TTC549 (cell line): ENCODE results near the gene MUCL3.
"Not testable (repeated sequence)": the region's sequence is repeated elsewhere in the genome, so short reads cannot be mapped to it uniquely, and the experiment has no call there.

Source experiments
- FAIRE-seq: peaks from 2 replicates; lab custom pipeline; 2012; peaks lifted over from hg19 to GRCh38; lab: Jason Lieb, UNC

The MUCL3 gene

DNA sequence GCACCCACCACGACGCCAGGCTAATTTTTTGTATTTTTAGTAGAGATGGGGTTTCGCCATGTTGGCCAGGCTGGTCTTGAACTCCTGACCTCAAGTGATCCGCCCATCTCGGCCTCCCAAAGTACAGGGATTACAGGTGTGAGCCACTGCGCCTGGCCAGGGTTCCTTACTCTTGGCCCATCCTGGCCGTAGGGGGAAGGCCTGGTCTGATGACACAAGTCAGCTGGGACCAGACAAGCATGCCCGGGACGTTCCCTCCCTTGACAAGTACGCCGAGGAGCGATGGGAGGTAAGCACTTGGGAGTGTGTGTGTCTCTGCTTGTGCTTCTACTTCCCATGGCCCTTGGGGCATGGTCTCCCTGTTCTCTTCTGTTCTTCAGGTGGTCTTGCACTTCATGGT lies 30.3 kb upstream of the MUCL3 start:
- FAIRE-seq = not testable (repeated sequence)

DNA sequence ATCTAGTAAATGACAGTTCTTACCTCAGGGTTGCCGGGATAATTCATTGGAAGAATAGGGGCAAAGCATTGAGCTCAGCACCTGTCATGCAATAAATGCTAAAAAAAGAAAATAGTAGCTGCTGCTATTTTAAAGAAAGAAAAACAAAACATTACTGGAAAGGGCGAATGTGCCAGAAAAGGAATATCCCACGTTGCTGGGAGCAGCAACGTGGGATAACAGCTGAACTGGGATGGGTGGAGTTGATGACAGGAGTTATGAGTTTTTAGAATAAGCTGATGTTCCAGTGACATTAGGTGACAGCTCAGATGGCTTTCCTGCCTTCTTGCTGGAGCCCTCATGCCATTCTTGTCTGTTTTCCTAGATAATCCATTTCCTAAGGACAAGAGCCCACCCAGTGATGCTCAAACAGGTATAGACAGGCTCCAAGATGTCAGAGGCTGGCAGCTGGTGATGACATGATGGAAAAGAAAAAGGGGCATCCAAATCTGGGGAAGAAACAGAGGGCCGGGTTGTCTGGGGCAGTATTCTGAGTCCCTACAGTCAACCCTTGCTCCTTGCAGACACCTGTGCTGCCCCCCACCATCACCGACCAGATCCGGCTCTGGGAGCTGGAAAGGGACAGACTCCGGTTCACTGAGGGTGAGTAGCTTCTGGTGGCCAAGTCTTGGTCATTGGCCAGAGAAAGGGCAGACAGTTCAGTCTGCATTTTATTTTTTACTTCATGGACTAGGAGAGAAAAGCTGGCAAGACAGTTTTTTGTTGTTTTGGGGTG lies 27.8 kb upstream of the MUCL3 start:
- FAIRE-seq = no peak

DNA sequence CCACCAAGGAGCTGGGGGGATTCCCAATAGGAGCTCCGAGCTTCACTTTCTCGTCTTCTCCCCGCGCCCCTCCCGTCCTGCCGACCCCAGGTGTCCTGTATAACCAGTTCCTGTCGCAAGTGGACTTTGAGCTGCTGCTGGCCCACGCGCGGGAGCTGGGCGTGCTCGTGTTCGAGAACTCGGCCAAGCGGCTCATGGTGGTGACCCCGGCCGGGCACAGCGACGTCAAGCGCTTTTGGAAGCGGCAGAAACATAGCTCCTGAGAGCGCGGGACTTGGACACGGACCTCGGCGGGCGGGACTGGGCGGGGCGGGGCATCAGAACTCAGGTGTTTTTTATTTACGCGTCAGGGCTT lies 27.1 kb upstream of the MUCL3 start:
- no peak for FAIRE-seq

DNA sequence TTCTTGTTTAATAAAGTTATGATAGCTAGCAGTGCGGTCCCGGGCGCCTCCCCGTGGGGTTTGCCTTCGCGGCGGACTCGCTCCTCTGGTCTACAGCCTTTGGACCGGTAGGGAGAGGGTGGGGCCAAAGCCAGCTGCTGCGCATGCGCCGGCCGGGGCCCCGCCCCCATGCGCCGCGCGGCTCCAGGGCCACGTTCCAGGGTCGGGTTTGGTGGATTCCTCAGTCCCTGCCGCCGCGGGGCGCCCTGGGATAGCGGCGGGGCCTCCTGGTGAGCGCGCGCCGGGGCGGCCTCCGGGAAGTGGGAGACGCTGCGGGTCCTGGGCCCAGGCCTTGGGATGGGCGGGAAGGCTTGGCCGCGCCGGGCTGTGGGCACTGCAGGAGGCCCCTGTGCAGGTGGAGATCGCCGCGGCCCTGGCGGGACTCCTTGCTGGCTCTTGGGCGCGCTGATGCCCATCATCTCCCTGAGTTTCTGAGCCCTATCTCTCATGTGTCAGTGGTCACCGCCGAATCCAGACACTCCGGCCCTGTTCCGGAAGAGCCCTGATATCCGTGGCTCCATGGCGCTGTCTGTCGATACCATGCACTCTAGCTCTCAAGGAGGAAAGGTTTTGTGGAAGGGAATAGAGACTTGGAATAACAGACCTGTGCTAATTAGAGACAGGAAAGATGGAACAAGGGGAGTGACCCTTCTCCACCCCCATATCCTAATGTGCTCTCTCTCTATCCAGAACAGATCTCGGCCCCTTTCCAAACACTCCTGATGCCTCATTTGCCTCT lies 26.5 kb upstream of the MUCL3 start, which contains the start of gene VARS2:
TSS of gene VARS2 (plus strand) at position 163 of the 778 bp plus-strand sequence. CDS start at position 762, 599 bp downstream.
- no peak for FAIRE-seq

DNA sequence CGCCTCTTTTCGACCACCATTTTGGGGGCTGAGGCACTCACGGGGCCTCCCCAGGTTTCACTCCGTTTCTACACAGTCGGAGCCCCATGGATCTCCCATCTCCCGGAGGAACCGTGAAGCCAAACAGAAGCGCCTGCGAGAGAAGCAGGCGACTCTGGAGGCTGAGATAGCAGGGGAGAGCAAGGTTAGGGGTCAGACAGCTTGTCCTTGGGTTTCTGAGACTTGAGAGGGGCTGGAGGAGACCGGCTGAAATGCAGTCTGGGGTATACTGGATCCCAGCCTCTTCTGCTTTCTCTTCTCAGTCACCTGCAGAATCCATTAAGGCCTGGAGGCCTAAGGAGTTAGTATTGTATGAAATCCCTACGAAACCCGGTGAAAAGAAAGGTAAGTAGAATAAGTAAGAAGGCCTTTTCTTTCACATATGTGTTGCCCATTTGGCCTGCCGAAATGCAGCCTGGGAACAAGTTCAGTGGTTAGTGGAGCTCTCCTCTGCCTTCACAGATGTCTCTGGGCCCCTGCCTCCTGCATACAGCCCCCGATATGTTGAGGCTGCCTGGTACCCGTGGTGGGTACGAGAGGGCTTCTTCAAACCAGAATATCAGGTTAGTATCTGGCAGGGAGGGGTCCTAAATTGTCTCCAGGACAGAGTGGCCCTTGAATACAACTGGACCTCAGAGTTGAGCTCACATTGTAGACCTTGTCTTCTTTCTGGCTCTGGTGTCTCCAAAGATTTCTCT lies 25.8 kb upstream of the MUCL3 start:
- FAIRE-seq = no peak

DNA sequence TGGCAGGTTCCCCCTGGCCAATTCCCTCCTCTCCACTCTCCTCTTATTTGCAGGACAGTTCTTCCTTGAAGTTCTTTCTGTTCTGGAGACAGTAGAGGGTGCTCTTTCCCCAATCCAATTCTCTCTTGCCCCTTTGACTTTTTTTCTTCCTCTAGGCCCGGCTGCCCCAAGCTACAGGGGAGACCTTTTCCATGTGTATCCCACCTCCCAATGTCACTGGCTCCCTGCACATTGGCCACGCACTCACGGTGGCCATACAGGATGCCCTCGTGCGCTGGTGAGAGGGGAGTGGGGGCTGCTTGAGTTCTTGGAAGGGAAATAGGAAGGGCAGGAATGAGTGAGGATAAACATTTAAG lies 25.2 kb upstream of the MUCL3 start:
- no peak for FAIRE-seq

DNA sequence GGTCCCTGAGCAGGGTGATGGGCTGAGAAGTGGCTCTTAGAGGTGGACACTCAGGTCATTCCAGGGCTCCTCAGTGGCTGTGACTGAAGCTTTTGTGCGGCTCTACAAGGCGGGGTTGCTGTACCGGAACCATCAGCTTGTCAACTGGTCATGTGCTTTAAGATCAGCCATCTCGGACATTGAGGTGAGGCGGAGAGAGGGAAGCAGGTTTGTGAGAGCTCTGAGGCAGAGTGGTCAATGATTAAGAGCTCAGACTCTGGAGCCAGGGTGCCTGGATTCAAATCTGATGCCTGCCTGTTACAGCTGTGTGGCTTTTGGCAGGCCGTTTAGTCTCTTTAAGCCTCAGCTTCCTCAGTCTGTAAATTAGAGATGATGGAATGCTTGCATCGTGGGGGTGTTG lies 23.7 kb upstream of the MUCL3 start:
- no peak for FAIRE-seq

- no peak for FAIRE-seq
Observed at GRCh38 chr6:30917487-30917886, 23.3 kb upstream of the MUCL3 start.

DNA sequence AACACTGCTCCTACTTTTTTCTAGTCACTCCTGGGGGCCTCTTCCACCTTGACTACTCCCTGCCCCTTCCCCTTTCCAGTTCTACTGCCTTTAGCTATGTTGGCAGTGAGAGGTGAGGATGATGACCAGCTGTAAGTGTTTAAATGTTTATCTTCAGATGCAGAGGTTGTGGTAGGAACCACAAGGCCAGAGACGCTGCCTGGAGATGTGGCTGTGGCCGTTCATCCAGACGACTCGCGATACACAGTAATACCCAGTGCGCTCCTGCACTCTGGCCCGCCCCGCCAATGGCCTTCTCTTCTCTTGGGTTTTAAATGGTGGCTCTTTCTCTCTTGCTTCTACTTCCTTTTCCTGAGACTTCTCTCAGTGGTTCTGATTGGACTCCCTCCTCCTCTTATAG lies 22.1 kb upstream of the MUCL3 start:
- FAIRE-seq = no peak

DNA sequence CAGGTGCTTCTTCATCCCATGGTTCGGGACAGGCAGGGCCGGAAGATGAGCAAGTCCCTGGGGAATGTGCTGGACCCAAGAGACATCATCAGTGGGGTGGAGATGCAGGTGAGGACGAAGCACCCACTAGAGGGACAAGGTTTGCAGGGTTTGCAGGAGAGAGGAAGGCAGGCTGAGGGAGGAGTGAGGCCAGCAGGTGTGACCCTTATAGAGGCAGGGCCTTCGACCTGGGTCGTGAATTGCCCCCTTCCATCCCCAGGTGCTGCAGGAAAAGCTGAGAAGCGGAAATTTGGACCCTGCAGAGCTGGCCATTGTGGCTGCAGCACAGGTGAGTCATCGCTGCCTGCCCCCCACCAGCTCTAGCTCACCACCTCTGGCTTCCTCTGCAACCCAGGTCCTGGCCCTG lies 18.3 kb upstream of the MUCL3 start:
- no peak for FAIRE-seq

- FAIRE-seq = not testable (repeated sequence)
Observed at GRCh38 chr6:30924040-30924627, 16.6 kb upstream of the MUCL3 start.

DNA sequence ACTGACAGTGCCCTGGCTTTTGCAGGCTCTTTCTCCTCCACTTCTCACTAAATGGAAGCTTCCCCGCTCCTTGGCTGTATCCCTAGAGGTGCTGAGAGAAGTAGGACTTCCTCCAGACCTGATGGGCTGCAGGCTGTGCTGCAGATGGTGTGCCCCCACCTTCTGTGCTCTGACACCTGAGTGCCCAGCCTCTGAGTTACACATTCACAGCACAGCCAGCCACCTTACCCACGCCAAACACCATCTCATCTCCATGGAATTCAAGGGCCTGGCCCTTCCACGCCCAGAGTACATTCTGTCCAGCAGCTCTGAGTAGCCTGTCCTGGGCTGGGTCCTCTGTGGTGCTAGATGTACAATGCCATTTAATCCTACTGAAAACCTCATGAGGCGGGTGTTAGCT lies 14.1 kb upstream of the MUCL3 start:
- no peak for FAIRE-seq

DNA sequence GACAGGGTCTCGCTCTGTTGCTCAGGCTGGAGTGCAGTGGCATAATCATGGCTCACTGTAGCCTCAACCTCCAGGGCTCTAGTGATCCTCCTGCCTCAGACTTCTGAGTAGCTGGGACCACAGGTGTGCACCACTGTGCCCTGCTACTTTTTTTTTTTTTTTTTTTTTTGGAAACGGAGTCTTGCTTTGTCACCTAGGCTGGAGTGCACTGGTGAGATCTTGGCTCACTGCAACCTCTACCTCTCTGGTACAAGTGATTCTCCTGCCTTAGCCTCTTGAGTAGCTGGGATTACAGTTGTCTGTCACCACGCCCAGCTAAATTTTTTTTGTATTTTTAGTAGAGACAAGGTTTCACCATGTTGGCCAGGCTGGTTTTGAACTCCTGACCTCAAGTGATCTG lies 13.7 kb upstream of the MUCL3 start:
- FAIRE-seq = not testable (repeated sequence)

DNA sequence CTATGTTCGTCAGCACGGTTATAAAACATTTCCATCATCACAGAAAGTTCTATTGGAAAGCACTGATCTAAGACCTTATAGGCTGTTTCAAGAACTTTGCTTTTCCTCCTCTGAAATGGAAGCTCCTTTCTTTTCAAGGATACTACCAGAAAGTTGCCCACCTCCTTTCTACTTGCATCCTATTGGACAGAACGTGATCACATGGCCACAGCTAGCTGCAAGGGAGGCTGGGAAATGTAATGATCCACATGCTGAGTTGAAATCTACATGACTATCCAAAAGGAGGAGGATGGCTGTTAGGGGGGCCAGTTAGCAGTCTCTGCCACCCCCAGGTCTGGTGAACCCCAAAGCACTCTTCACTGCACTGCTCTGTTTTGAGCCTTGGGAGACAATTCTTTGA lies 12.1 kb upstream of the MUCL3 start:
- no peak for FAIRE-seq

- FAIRE-seq = no peak
Observed at GRCh38 chr6:30930506-30930905, 10.3 kb upstream of the MUCL3 start.

DNA sequence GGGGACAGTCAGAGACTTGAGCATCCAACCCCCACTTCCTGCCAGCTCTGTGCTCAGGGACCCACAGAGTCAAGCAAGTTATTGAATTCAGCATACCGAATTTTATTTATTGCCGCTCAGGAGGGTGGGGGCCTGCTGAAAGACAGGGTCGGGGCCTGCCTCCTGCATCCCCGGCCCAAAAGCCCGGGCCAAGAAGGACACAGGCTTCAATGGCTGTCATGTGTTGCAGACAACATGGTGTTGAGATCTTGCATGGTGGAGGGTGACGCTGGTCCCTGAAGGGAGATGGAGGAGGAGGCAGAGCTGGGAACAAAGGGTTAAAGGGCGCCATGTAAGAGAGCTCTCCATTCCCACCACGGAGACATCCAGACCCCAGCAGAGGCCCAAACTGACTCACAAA lies 9.5 kb upstream of the MUCL3 start:
- FAIRE-seq = no peak

DNA sequence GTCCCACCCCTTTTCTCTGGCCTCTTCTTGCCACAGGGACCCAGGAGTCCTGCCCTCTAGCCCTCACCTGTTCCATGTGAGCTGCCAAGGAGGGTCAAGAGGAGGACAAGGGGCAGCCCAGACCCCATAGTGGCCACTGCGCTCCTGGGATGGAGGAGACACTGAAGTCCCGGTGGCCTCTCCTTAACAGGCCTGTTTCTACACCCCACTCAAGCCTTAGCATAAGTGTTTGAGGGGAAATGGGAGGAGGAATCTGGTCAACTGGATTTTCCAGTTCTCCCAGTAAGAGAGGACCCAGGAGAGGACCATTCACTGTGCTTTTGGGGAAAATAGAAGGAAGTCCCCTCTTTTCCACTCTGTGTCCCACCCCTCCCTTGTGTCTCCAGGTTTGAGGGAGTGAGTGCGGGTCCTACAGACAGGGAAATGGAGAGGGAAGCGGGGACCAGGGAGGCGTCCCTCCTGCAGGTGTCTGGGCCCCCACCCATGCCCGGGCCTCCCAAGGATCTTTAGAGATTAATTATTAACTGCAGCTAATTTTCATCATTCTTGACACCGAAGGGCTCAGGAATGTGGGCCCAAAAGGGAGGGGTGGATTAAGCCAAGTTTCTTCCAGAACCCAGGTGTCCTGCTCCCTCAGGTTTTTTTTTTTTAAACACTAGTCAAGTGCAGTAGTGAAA lies 8.7 kb upstream of the MUCL3 start, which contains the start of gene SFTA2:
TSS of gene SFTA2 (minus strand) at position 202 of the 677 bp plus-strand sequence. CDS start at position 128, 74 bp downstream.
- FAIRE-seq = no peak

DNA sequence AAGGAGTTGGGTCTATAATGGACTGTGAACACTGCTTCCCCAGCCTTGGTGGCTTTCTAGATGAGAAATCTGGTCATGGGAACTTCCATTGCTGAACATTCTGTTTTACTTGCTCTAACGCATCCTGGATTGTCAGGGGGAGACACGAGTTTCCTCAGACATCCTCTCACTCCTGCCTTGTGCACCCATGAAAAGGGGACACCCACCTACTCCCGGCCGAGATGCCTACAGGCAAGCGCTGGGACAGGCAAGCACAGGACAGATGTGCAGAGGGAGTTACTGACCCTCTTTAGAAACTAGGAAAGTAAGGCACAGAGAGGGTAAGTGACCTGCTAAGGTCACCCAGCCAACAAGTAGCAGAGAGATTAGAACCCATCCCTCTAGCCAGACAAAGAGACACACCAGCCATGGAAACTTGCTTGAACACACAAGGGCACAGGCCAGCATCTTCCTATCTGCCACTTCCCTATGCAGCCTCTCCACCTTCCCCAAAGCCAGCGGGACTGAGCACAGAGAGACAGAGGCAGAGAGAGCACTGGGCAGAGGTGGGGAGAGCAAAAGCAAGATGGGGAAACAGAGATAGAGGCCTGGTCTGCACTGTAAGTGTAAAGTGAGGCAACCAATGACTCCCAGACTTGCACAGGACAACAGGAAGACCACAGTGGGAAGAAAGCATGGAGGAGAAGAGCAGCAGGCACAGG lies 8.0 kb upstream of the MUCL3 start:
- FAIRE-seq = no peak

GRCh38 chr6:30935018-30935417 lies 5.8 kb upstream of the MUCL3 start:
- no peak for FAIRE-seq

DNA sequence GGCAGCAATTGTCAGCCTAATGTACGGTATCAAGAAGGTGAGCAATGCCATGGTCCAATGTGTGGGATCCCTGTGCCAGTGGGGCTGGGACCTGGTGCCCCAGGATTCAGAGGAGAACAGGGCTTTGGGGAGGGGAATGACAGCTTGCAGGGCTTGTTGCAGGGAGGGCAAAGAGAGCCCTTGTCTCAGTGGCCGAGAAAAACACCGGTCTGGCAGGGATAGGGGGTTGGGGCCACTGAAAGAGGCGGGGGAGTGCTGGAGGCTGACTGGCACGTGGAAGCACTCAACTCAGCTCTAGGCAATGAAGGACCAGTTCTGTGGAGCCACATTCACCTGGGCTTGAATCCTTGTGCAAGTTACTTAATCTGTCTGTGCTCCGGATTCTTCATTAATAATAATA lies 3.5 kb upstream of the MUCL3 start:
- no peak for FAIRE-seq

- FAIRE-seq = no peak
Observed at GRCh38 chr6:30938730-30939129, 2.0 kb upstream of the MUCL3 start.
